ENCODE results near the gene AUTS2. TPM values are rescaled to one million over a fixed set of nuclear protein-coding genes. Genes with fewer than 3 reads are reported as not detected.

Gene AUTS2
- total RNA-seq, 1 donor from 2014 or later = 53.0 TPM

DNA sequence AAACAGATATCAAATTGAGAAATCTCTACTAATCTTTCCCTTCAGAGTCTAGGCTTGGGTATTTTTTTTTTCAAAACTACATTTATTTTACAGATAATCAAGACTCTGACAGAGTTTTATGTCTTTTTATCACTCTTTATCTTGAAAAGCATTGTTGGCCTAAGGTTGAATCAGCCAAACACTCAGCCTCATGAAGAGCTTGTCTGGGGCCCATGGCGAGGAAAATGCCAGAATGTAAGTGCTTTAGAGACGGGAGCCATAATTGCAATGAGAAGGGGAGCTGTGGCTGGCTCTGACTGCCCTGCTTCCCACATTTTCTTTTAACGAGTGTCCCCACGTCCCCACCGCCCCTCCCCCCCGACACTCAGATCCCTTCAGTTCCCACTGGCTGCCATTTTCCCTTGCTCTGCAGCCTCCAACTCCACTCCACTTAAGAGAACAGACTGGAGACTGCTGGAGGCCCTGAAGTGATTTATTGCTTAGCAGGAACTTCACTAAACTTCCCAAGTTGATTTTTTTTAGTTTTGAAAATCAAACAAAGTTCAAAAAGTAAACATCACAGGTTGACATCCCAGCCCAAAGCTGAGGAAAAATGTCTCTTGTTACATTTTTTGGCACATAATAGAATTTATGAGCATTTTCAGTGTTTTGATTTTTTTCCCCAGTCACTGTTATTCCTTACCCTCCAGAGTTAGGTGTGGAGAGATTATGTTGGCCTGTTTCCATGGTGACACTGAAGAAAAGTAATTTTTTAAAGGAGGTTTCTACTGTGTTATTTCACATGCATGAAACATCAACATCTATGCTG, 896.2 kb downstream of the AUTS2 start:
- H3K36me3 ChIP-seq = no peaks in the 10 kb centered on the region
- no peak for DNase-seq (ENCODE audit: extremely low spot score in 2 of 2)
- no peak overlapping the region for H3K4me3 ChIP-seq
- H3K4me1 ChIP-seq = no peaks in the 10 kb centered on the region
- intact Hi-C loops (cut with DNase I) = no loop called here
- H3K27me3 ChIP-seq = no peaks in the 10 kb centered on the region
- no peaks in the 10 kb centered on the region for H3K9me3 ChIP-seq
- no peak overlapping the region for H3K27ac ChIP-seq
- TF ChIP-seq POLR2AphosphoS5 (IDR thresholded peaks at IDR 0.05; ENCODE audit: insufficient read depth in 1 of 2, low read depth in 1 of 2) (no peak), POLR2A (IDR thresholded peaks at IDR 0.05) (no peak), CTCF (IDR thresholded peaks at IDR 0.05) (no peak)

- no peaks in the 10 kb centered on the region for H3K4me1 ChIP-seq
- no peak overlapping the region for H3K27ac ChIP-seq
- no peak for TF ChIP-seq CTCF (IDR thresholded peaks at IDR 0.05)
- TF ChIP-seq POLR2A (IDR thresholded peaks at IDR 0.05) = no peak
- TF ChIP-seq POLR2AphosphoS5 (IDR thresholded peaks at IDR 0.05; ENCODE audit: insufficient read depth in 1 of 2, low read depth in 1 of 2) = no peak
- no peaks in the 10 kb centered on the region for H3K27me3 ChIP-seq
- no peaks in the 10 kb centered on the region for H3K9me3 ChIP-seq
- intact Hi-C loops (cut with DNase I) = no loop called here
- DNase-seq (ENCODE audit: extremely low spot score in 2 of 2) = no peak
- no peaks in the 10 kb centered on the region for H3K36me3 ChIP-seq
- no peak overlapping the region for H3K4me3 ChIP-seq
These were observed 896.7 kb downstream of the AUTS2 start for GRCh38 chr7:70495033-70495376.

GRCh38 chr7:70497793-70498192, 899.5 kb downstream of the AUTS2 start:
- H3K27ac ChIP-seq = no peak overlapping the region
- no peaks in the 10 kb centered on the region for H3K36me3 ChIP-seq
- no peaks in the 10 kb centered on the region for H3K9me3 ChIP-seq
- no peak for DNase-seq (ENCODE audit: extremely low spot score in 2 of 2)
- no peaks in the 10 kb centered on the region for H3K4me1 ChIP-seq
- no peak overlapping the region for H3K4me3 ChIP-seq
- H3K27me3 ChIP-seq = no peaks in the 10 kb centered on the region
- no peak for TF ChIP-seq POLR2A (IDR thresholded peaks at IDR 0.05)
- TF ChIP-seq CTCF (IDR thresholded peaks at IDR 0.05) = no peak
- TF ChIP-seq POLR2AphosphoS5 (IDR thresholded peaks at IDR 0.05; ENCODE audit: insufficient read depth in 1 of 2, low read depth in 1 of 2) = no peak
- intact Hi-C loops (cut with DNase I) = no loop called here

GRCh38 chr7:70498232-70498992, 900.1 kb downstream of the AUTS2 start:
- DNase-seq (ENCODE audit: extremely low spot score in 2 of 2) = no peak
- no peaks in the 10 kb centered on the region for H3K36me3 ChIP-seq
- H3K4me3 ChIP-seq = no peak overlapping the region
- H3K9me3 ChIP-seq = no peaks in the 10 kb centered on the region
- TF ChIP-seq POLR2AphosphoS5 (IDR thresholded peaks at IDR 0.05; ENCODE audit: insufficient read depth in 1 of 2, low read depth in 1 of 2) = no peak
- no peak for TF ChIP-seq CTCF (IDR thresholded peaks at IDR 0.05)
- no peak for TF ChIP-seq POLR2A (IDR thresholded peaks at IDR 0.05)
- no peak overlapping the region for H3K27ac ChIP-seq
- no peaks in the 10 kb centered on the region for H3K4me1 ChIP-seq
- H3K27me3 ChIP-seq = no peaks in the 10 kb centered on the region
- intact Hi-C loops (cut with DNase I) = no loop called here

DNA sequence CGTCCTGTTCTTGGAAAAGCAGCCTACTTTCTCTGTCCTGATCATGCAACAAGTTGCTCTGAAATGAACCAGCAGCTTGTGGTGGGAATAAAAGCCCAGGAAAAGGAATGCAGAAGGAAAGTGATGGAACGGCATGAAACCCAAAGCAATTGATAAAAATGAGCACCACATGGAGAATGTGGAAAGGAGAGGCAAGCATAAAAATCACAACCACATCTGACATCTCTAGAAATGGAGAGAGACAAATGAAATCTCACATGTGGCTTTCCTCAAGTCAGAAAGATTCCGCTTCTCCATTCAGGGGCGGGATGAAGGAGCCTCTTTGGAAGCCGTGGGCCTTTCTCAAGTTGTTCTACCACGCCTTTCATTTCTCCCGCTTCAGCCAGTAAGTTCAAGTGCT, 902.0 kb downstream of the AUTS2 start:
- intact Hi-C loops (cut with DNase I) = no loop called here
- no peak overlapping the region for H3K4me3 ChIP-seq

More for the DNA sequence above, 902.0 kb downstream of the AUTS2 start:
- Histone ChIP-seq H3K27ac (no peak overlapping the region), H3K27me3 (no peaks in the 10 kb centered on the region), H3K36me3 (no peaks in the 10 kb centered on the region), H3K4me1 (no peaks in the 10 kb centered on the region), H3K9me3 (no peaks in the 10 kb centered on the region)
- TF ChIP-seq CTCF (IDR thresholded peaks at IDR 0.05) (no peak), POLR2AphosphoS5 (IDR thresholded peaks at IDR 0.05; ENCODE audit: insufficient read depth in 1 of 2, low read depth in 1 of 2) (no peak), POLR2A (IDR thresholded peaks at IDR 0.05) (no peak)
- no peak for DNase-seq (ENCODE audit: extremely low spot score in 2 of 2)

Measured in vagina (tissue), 2 donors.